K562 (cell line): ENCODE measurements around the gene EPHB6. TPM values are rescaled to one million over a fixed set of nuclear protein-coding genes. Genes with fewer than 3 reads are reported as not detected.

ENCODE experiments used
- USF2 ChIP-seq: sonication (generic); formaldehyde crosslinking; IDR thresholded peaks from 2 replicates; pipeline ENCODE4 v1.5.0; 2020; ENCODE audit warnings: missing genetic modification reagents
- ZNF274 ChIP-seq: IDR thresholded peaks from 2 replicates; pipeline ENCODE4 v1.6.1; 2011; ENCODE audit warnings: low read depth, mild to moderate bottlenecking, low read length, moderate library complexity, borderline replicate concordance
- ZZZ3 ChIP-seq: fragments of 450-650 bp; IDR thresholded peaks from 2 replicates; pipeline ENCODE4 v1.6.1; 2016; ENCODE audit warnings: antibody characterized with exemption, mild to moderate bottlenecking, moderate library complexity
- polyA plus RNA-seq, 8 experiments: library from polyadenylated mRNA; depleted of rRNA in 4 of 8; stranded (reverse) in 5 of 8; unstranded in 3 of 8; fragments of >200 nt; fragmentation: Nextera tagmentation in 2 of 8; fragmentation: Illumina TruSeq in 1 of 8; extraction: Ambion mirVana in 2 of 8; extraction: Trizol in 1 of 8; gene quantifications; 2 replicates each; pipeline versions ENCODE4 v1.2.1 to v1.2.3, GENCODE V29; 2011 to 2014; ENCODE audit warnings: inconsistent platforms in 1 of 8, missing spikeins in 1 of 8
- total RNA-seq, 7 experiments: library from RNA; depleted of rRNA in 6 of 7; stranded (reverse); fragments of >200 nt in 6 of 7; fragmentation: Illumina TruSeq in 2 of 7; extraction: Trizol in 2 of 7; gene quantifications; 2 replicates each; pipeline versions ENCODE4 v1.2.1 to v1.2.3, GENCODE V29; 2011 to 2021; ENCODE audit warnings: low replicate concordance in 1 of 7
- TF ChIP-seq, protein P1 (sequence below): sonication (generic); formaldehyde crosslinking; IDR thresholded peaks from 2 replicates; pipeline ENCODE4 v1.8.0; 2023; ENCODE audit warnings: mild to moderate bottlenecking, missing genetic modification reagents
- TF ChIP-seq, protein P2 (sequence below): IDR thresholded peaks from 3 replicates; pipeline ENCODE4 v1.6.1; 2011; ENCODE audit warnings: borderline replicate concordance, mild to moderate bottlenecking; ENCODE audit not compliant: insufficient read length, insufficient read depth

EPHB6 gene
- total and polyA plus RNA-seq, 9 of the 15 experiments (the other 6 are each of a cell fraction or from before 2014, with no cell fraction given): 1.4 to 123 (median 7.6) TPM

DNA sequence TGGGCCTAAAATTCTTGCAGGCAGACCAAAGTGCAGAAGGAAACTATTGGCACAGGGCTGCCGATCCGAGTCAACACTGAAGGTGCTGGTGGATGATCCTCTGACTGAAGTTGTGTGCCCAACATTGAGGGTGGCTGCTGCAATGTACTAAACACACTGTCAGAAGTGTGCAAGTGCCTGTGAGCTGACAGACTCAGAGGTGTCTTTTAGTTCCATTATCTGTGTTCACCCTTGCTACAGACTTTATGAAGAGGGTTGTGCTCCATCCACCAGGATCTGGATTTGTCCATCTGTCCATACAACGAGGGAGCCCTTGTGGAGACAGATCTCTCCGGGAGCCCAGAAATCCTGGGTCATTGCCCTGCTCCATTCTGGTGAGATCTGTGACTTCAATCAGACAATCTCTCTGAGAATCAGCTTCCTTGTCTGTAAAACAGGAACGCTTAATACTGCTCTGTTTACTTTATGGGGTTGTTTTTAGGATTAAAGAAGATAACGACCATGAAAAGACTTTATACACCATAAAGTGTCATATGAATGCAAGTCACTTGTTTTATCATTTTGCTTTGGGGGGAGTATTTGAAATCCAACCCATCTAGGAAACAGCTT is 40.2 kb downstream of the EPHB6 start (continued):
- TF ChIP-seq ZNF274: no peak
- TF ChIP-seq, protein P1, sequence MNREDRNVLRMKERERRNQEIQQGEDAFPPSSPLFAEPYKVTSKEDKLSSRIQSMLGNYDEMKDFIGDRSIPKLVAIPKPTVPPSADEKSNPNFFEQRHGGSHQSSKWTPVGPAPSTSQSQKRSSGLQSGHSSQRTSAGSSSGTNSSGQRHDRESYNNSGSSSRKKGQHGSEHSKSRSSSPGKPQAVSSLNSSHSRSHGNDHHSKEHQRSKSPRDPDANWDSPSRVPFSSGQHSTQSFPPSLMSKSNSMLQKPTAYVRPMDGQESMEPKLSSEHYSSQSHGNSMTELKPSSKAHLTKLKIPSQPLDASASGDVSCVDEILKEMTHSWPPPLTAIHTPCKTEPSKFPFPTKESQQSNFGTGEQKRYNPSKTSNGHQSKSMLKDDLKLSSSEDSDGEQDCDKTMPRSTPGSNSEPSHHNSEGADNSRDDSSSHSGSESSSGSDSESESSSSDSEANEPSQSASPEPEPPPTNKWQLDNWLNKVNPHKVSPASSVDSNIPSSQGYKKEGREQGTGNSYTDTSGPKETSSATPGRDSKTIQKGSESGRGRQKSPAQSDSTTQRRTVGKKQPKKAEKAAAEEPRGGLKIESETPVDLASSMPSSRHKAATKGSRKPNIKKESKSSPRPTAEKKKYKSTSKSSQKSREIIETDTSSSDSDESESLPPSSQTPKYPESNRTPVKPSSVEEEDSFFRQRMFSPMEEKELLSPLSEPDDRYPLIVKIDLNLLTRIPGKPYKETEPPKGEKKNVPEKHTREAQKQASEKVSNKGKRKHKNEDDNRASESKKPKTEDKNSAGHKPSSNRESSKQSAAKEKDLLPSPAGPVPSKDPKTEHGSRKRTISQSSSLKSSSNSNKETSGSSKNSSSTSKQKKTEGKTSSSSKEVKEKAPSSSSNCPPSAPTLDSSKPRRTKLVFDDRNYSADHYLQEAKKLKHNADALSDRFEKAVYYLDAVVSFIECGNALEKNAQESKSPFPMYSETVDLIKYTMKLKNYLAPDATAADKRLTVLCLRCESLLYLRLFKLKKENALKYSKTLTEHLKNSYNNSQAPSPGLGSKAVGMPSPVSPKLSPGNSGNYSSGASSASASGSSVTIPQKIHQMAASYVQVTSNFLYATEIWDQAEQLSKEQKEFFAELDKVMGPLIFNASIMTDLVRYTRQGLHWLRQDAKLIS (CRISPR knock-in tag): no peak
- TF ChIP-seq, protein P2, sequence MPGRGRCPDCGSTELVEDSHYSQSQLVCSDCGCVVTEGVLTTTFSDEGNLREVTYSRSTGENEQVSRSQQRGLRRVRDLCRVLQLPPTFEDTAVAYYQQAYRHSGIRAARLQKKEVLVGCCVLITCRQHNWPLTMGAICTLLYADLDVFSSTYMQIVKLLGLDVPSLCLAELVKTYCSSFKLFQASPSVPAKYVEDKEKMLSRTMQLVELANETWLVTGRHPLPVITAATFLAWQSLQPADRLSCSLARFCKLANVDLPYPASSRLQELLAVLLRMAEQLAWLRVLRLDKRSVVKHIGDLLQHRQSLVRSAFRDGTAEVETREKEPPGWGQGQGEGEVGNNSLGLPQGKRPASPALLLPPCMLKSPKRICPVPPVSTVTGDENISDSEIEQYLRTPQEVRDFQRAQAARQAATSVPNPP: no peak
- no peak for TF ChIP-seq USF2 (CRISPR knock-in tag)
- TF ChIP-seq ZZZ3: no peak
